ENCODE results near the gene CORO1C.
"Not testable (repeated sequence)": the region's sequence is repeated elsewhere in the genome, so short reads cannot be mapped to it uniquely, and the experiment has no call there.

CORO1C gene

GRCh38 chr12:108731105-108731865 is at the start of gene CORO1C:
Gene CORO1C, minus strand, starts transcription at chr12:108731518. Its CDS starts 30,200 bp downstream, at chr12:108701318.
- peak; percentile 99 for DNase-seq

GRCh38 chr12:108779998-108780688 is 48.8 kb upstream of the CORO1C start:
- DNase-seq, result no peak

- DNase-seq, result no peak
Measured at GRCh38 chr12:108778053-108778452, 46.7 kb upstream of the CORO1C start.

- DNase-seq, result no peak
Measured at GRCh38 chr12:108777156-108777555, 45.8 kb upstream of the CORO1C start.

- DNase-seq, result peak; percentile 72
Measured at GRCh38 chr12:108773798-108774788, 42.8 kb upstream of the CORO1C start.

- no peak for DNase-seq
Measured at GRCh38 chr12:108772891-108773797, 41.8 kb upstream of the CORO1C start.

GRCh38 chr12:108772247-108772646 is 40.9 kb upstream of the CORO1C start:
- DNase-seq, result no peak

DNA sequence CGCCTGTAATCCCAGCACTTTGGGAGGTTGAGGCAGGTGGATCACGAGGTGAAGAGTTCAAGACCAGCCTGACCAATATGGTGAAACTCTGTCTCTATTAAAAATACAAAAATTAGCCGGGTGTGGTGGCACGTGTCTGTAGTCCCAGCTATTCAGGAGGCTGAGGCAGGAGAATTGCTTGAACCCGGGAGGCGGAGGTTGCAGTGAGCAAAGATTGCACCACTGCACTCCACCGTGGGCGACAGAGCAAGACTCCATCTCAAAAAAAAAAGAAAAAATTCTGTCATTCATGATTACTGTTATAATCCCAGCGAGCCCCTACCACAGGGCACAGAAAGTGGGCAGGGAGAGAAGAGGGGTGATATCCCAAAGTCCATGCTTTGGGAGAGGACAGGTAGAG is 40.5 kb upstream of the CORO1C start:
- DNase-seq, result not testable (repeated sequence)

GRCh38 chr12:108770963-108771362 is 39.6 kb upstream of the CORO1C start:
- no peak for DNase-seq

DNA sequence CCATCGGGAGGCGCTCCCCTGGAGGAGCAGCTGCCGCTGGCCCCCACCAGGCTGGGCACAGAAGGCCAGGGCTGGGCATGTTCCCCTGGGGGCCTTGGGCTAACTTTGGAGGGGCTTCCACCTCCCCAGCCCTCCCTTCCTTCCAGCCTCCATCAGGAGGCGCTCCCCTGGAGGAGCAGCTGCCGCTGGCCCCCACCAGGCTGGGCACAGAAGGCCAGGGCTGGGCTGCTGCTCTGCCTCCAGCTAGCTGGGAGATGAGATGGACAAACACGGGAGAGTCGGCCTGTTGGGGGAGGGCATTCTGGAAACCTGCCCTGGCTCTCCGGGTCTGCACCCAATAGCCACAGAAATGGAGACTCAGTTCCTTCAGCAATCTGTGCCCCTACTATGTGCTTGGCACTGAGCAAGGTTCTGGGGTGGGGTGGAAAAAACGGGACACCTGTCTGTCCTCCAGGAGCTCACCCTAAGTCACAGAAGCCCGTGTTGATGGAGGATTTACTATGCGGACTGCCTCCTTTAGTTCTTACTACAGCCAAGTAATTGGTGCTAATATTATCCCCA is 39.0 kb upstream of the CORO1C start:
- no peak for DNase-seq

DNA sequence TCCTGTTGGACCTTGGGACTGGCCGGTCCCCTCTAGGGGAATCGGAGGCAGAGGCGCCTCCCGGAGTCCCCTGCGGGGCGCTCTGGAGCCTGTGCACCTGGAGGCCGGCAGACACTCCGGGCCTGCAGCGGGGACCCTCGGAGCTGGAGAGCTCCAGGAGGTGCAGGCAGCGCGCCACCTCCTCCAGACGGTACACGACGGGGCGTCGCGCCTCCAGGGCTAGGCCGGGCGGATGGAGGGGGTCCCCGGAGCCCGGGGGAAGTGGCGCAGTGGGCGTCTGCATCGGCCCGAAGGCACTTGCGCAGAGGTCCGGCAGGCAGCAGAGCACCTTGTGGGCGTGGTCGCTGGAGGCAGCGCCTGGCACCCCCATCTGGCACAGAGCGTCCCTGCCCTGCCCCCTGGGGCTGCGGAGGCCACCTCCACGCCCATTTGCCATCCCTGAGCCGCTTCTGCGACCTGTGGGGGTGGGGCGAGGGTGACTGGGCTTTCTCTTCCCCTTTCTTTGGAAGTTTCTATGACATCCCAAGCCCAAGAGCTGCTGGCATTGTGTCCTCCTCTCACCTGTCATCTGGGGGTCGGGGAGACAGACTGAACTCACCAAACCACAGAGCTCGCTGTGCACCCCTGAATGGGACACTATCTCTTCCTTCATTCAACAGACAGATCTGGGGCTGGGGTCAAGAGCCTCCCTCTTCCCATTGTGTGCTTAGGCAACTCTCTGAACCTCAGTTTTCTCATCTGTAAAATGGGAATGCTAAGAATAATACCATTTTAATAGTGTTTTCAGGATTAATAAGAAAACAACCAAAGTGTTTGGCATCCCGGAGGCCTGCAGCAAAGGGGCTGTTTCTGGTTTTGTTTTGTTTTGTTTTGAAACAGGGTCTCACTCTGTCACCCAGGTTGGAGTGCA is 37.5 kb upstream of the CORO1C start:
- peak; percentile 34 for DNase-seq

DNA sequence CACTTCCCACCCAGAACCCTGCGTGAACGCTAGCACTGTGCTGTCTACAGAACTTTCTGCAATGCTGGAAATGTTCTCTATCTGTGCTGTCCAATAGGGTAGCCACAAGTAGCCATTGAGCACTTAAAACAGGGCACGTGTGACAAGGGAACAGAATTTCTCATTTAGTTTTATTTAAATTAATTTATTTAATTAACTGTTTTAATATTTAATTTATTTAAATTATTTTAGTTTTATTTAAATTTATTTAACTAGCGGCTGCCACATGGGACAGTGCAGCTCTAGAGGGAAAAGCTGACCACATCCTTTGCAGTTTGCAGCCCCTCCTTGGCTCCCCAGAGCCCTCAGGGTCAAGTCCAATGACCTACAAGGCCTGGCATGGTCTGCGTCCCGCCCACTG is 35.0 kb upstream of the CORO1C start:
- no peak for DNase-seq

DNA sequence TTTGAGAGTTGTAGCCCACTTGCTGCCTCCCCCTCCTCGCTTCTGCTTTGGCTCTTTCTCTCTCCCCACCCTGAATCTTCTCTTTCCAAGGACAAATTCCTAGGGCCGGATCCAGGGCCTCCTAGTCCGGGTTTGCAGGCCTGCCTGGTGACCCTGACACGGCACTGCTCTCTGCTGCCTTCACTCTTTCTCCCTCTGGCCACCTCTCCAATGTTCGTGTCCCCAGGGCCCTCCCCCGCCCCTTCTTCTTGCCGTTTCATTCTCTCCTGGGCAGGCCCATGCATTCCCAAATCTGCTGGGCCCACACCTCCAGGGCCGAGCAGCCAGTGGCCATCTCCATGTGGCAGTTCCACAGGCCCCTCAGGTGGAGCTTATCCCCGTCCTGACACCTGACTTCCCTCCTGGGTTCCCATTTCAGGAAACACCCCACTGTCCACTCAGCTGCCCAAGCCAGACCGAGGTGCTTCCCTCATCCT is 34.0 kb upstream of the CORO1C start:
- DNase-seq, result no peak

GRCh38 chr12:108764540-108765288 is 33.4 kb upstream of the CORO1C start:
- no peak for DNase-seq

DNA sequence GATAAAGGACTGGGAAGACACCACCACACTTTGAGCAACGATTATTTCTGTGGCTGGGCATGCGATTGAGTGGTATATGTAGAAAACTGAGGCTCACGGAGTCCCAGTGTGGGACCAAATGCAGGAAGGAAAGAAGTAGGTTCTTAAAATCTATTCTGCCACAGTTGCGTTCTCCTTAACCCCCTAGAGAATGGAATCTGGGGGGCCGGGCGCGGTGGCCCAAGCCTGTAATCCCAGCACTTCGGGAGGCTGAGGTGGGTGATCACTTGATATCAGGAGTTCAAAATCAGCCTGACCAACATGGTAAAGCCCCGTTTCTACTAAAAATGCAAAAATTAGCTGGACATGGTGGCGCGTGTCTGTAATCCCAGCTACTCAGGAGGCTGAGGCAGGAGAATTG is 29.9 kb upstream of the CORO1C start:
- no peak for DNase-seq

DNA sequence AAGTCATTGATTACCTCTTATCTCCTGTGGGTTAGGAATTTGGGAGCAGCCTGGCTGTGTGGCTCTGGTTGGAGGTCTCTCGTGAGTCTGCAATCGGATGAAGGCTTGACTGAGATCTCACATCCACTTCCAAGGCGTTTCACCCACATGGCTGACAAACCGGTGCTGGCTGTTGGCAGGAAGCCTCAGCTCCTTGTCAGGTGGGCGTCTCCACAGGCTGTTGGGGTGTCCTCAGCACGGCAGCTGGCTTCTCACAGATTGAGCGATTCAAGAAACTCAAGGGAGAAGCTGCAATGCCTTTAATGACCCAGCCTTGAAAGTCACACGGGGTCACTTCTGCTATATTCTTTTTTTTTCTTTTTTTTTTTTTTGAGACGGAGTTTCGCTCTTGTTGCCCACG is 28.6 kb upstream of the CORO1C start:
- DNase-seq, result no peak

DNA sequence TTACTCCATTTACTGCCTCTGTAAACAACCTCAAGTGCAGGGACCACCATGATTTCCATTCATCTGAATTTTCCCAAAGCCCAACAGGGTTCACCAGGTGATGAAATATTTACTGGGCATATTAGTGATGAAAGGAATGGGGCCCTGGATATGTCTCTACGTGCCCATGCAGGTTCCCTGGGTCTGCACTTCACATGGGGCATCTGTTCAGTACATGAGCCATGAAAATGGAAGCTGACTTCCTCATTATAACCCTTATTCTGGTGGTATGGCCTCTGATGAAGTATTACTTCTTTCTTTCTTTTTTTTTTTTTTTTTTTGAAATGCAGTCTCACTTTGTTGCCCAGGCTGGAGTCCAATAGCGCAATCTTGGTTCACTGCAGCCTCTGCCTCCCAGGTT is 26.5 kb upstream of the CORO1C start:
- no peak for DNase-seq

GRCh38 chr12:108756421-108756820 is 25.1 kb upstream of the CORO1C start:
- DNase-seq, result no peak

DNA sequence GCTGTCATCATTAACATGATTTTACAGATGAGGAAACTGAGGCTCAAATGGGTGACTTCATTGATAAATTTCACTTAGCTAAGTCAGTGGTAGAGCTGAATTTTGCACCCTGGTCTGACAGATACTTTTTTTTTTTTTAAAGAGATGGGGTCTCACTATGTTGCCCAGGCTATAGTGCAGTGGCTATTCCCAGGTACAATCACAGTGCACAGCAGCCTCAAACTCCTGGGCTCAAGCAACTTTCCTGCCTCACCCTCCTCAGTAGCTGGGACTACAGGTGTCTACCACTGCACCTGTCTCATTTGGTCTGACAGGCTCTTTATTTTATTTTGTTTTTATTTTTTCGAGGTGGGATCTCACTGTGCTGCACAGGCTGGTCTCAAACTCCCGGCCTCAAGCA is 24.2 kb upstream of the CORO1C start:
- no peak for DNase-seq

GRCh38 chr12:108753976-108754375 is 22.7 kb upstream of the CORO1C start:
- DNase-seq, result peak; percentile 69
